ENCODE results near the gene CCNL2.
A peak's percentile ranks its signal among the peaks of the same experiment; 100 is the strongest.

The CCNL2 gene

DNA sequence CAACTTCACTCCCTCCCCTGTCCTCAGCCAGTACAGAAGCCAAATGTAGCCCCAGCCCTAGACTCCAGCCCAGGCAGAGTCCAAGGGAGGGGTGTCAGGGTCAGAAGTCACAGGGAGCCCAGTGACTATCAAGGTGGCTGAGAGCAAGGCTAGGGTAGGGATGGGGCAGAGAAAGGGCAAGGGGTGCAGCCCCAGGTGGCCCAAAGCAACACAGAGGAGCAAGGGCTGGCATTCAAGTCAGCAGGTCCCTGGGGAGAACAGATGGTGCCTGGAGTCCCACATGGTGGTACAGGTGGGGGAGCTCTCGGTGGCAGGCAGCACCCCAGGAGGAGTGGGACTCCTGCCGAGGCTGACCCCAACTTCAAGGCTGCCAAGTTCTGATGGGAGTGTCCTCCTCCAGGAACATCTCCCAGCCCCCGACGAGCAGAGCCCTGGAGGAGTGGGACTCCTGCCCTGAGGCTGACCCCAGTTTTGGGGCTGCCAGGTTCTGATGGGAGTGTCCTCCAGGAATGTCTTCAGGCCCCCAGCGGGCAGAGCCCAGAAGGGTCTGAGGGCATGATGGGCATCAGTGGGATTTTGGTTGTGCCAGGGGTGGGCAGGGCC, 46.2 kb downstream of the CCNL2 start:
- H3K4me3 ChIP-seq (ENCODE audit: low read depth, low read length), result no peak overlapping the region
- no peak for DNase-seq (ENCODE audit: low read depth, low spot score)
- TF ChIP-seq, protein P1, sequence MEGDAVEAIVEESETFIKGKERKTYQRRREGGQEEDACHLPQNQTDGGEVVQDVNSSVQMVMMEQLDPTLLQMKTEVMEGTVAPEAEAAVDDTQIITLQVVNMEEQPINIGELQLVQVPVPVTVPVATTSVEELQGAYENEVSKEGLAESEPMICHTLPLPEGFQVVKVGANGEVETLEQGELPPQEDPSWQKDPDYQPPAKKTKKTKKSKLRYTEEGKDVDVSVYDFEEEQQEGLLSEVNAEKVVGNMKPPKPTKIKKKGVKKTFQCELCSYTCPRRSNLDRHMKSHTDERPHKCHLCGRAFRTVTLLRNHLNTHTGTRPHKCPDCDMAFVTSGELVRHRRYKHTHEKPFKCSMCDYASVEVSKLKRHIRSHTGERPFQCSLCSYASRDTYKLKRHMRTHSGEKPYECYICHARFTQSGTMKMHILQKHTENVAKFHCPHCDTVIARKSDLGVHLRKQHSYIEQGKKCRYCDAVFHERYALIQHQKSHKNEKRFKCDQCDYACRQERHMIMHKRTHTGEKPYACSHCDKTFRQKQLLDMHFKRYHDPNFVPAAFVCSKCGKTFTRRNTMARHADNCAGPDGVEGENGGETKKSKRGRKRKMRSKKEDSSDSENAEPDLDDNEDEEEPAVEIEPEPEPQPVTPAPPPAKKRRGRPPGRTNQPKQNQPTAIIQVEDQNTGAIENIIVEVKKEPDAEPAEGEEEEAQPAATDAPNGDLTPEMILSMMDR (IDR thresholded peaks at IDR 0.05; ENCODE audit: low read depth, low read length), result no peak

GRCh38 chr1:1351511-1352427, 47.4 kb downstream of the CCNL2 start:
- no peak overlapping the region for H3K4me3 ChIP-seq (ENCODE audit: low read depth, low read length)
- TF ChIP-seq, protein P1 (IDR thresholded peaks at IDR 0.05; ENCODE audit: low read depth, low read length), result no peak
- in situ Hi-C loops (cut with HindIII; ENCODE audit: low sequenced_read_pairs), result no loop called here
- no peak for DNase-seq (ENCODE audit: low read depth, low spot score)

More for the DNA sequence above, 46.2 kb downstream of the CCNL2 start:
- in situ Hi-C loops (cut with HindIII; ENCODE audit: low sequenced_read_pairs), result no loop called here

DNA sequence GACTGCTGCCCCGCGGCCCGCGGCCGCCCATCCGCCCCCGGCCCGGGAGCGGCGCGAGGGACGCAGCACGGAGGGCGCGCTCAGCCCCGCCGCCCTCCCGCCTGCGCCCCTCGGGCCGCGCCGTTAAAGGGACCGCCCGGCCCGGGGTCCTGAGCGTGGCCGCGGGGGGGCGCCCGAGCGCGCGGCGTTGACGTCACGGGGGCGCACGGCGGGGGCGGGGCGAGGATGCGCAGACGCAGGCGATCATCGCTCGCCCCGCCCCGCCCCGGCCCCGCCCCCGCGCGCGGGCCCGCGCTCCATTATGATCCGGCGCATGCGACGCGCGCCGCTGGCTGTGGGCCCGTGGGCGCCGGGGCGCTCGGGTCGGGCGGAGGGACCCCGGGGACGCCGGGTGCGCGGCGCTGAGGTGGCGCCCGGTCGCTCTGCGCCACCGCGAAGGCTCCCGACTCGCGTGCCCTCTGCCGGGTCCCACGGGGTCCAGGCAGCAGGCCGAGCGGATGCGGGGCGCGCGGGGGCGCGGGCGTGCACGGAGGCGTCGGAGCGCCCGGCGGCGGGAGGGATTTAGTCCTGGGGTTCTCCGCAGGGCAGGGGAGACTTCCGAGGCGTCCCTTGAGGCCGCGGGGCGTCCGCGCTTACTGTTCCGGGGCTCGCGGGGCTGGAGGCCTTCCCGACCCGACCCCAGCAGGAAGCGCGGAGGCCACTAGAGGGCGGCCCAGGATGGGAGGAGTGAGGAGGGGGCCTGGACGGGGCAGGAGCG, 49.7 kb downstream of the CCNL2 start, which contains the start of gene DVL1:
Gene DVL1 (minus strand): TSS at position 163 of the 757 bp plus-strand sequence. CDS start 353 bp downstream, outside the sequence.
- H3K4me3 ChIP-seq (ENCODE audit: low read depth, low read length), result peak within 1 kb of the TSS; percentile 71
- DNase-seq (ENCODE audit: low read depth, low spot score), result peak; percentile 61
- in situ Hi-C loops (cut with HindIII; ENCODE audit: low sequenced_read_pairs), result no loop called here

GRCh38 chr1:1348420-1349255, 50.5 kb downstream of the CCNL2 start:
- peak overlapping the region; percentile 71 for H3K4me3 ChIP-seq (ENCODE audit: low read depth, low read length)
- in situ Hi-C loops (cut with HindIII; ENCODE audit: low sequenced_read_pairs), result no loop called here
- TF ChIP-seq, protein P1 (IDR thresholded peaks at IDR 0.05; ENCODE audit: low read depth, low read length), result no peak
- peak; percentile 52 for DNase-seq (ENCODE audit: low read depth, low spot score)

More for the DNA sequence above, 49.7 kb downstream of the CCNL2 start, which contains the start of gene DVL1:
- TF ChIP-seq, protein P1 (IDR thresholded peaks at IDR 0.05; ENCODE audit: low read depth, low read length), result peak; percentile 66

GRCh38 chr1:1347663-1348419, 51.3 kb downstream of the CCNL2 start:
- TF ChIP-seq, protein P1 (IDR thresholded peaks at IDR 0.05; ENCODE audit: low read depth, low read length), result no peak
- H3K4me3 ChIP-seq (ENCODE audit: low read depth, low read length), result peak overlapping the region; percentile 71
- in situ Hi-C loops (cut with HindIII; ENCODE audit: low sequenced_read_pairs), result no loop called here
- DNase-seq (ENCODE audit: low read depth, low spot score), result peak; percentile 31
